ENCODE measurements around the gene CAMK4. TPM values are rescaled to one million over a fixed set of nuclear protein-coding genes. Genes with fewer than 3 reads are reported as not detected.

The CAMK4 gene
- total RNA-seq, 4 donors from 2014 or later: 0.75 to 5.6 (median 4.7) TPM

DNA sequence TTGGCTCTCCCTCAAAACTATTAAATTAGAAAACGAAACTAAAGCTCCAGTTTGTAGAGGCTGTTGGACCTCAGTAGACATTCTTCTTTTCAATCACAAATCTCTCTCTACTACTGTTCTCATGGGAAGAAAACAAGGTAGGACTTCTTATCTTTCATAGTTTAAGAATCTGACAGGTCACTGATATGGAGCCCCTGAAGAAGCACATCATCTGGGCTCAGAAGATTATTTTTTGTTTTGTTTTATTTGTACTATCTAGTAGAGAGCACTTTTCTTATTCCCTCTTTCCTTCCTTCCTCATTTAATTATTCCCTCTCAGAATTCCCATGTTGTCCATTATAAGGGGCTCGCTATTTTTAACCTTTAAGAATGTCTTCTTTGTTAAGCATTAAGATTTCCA is 261.9 kb downstream of the CAMK4 start:
- no peaks in the 10 kb centered on the region for H3K4me1 ChIP-seq
- no peak overlapping the region for H3K27ac ChIP-seq
- no peak overlapping the region for H3K4me3 ChIP-seq
- H3K27me3 ChIP-seq: no peaks in the 10 kb centered on the region
- no peak for DNase-seq
- intact Hi-C loops (cut with DNase I; ENCODE audit: low total_unique reads): no loop called here
- no peaks in the 10 kb centered on the region for H3K9me3 ChIP-seq
- no peaks in the 10 kb centered on the region for H3K36me3 ChIP-seq
- TF ChIP-seq, protein P1, sequence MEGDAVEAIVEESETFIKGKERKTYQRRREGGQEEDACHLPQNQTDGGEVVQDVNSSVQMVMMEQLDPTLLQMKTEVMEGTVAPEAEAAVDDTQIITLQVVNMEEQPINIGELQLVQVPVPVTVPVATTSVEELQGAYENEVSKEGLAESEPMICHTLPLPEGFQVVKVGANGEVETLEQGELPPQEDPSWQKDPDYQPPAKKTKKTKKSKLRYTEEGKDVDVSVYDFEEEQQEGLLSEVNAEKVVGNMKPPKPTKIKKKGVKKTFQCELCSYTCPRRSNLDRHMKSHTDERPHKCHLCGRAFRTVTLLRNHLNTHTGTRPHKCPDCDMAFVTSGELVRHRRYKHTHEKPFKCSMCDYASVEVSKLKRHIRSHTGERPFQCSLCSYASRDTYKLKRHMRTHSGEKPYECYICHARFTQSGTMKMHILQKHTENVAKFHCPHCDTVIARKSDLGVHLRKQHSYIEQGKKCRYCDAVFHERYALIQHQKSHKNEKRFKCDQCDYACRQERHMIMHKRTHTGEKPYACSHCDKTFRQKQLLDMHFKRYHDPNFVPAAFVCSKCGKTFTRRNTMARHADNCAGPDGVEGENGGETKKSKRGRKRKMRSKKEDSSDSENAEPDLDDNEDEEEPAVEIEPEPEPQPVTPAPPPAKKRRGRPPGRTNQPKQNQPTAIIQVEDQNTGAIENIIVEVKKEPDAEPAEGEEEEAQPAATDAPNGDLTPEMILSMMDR (IDR thresholded peaks at IDR 0.05): no peak
- TF ChIP-seq POLR2AphosphoS5 (IDR thresholded peaks at IDR 0.05) (no peak), POLR2A (IDR thresholded peaks at IDR 0.05) (no peak), EP300 (IDR thresholded peaks at IDR 0.05; ENCODE audit: low read depth) (no peak)
- WGBS, 2 donors (ENCODE audit: low coverage in 1 of 2): 47 to 59% methylated on average over 2 of the region's 2 CpGs
- in situ Hi-C loops (cut with MboI; ENCODE audit: low pct_ligation_motif_present in 1 of 4, low pct_unique_long_range_greater_than_20kb in 1 of 4, low sequenced_read_pairs in 3 of 4): no loop called here

DNA sequence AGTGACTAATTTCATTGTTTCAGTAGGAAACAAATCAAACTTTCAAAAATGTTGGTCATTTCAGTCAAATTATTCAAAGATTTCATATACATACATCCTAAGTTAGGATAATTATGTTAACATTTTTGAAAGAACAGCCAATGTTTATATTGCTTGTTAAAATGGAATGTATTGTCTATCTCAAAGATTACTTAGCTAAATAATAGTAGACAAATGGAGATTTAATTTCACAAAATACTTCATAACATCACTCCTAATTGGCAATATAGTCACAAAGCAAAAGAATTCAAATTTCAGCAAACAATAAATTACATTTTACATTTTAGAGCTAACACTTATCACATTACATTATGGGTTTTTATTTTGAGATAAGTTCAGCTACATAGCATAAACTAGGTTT is 262.7 kb downstream of the CAMK4 start:
- no peak for TF ChIP-seq POLR2A (IDR thresholded peaks at IDR 0.05)
- no peak for TF ChIP-seq POLR2AphosphoS5 (IDR thresholded peaks at IDR 0.05)
- TF ChIP-seq, protein P1 (IDR thresholded peaks at IDR 0.05): no peak
- no peak for TF ChIP-seq EP300 (IDR thresholded peaks at IDR 0.05; ENCODE audit: low read depth)
- intact Hi-C loops (cut with DNase I; ENCODE audit: low total_unique reads): no loop called here
- Histone ChIP-seq H3K4me1 (no peaks in the 10 kb centered on the region), H3K27ac (no peak overlapping the region), H3K36me3 (no peaks in the 10 kb centered on the region), H3K4me3 (no peak overlapping the region), H3K27me3 (no peaks in the 10 kb centered on the region), H3K9me3 (no peaks in the 10 kb centered on the region)
- DNase-seq: no peak
- in situ Hi-C loops (cut with MboI; ENCODE audit: low pct_ligation_motif_present in 1 of 4, low pct_unique_long_range_greater_than_20kb in 1 of 4, low sequenced_read_pairs in 3 of 4): no loop called here

DNA sequence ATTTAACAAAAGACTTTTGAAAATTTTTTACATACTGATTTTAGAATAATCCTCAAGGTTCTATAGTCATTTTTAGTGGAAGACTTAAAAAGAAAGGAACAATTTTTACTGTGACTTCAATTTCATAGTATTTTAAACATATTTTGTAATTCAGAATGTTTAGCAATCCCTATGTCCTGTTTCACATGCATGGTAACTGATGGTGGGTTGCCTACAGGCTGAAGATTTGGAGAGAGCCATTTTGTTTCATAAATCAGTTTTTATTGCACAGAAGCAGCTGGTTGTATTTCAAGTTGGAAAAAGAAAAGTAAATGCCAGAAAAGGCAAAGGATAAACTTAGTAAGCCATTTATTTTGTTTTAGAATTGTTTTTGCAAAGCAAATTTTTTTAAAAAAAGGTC is 264.2 kb downstream of the CAMK4 start:
- Histone ChIP-seq H3K4me1 (no peaks in the 10 kb centered on the region), H3K9me3 (no peaks in the 10 kb centered on the region), H3K4me3 (no peak overlapping the region), H3K27me3 (no peaks in the 10 kb centered on the region), H3K36me3 (no peaks in the 10 kb centered on the region), H3K27ac (no peak overlapping the region)
- intact Hi-C loops (cut with DNase I; ENCODE audit: low total_unique reads): no loop called here
- TF ChIP-seq, protein P1 (IDR thresholded peaks at IDR 0.05): no peak
- TF ChIP-seq POLR2A (IDR thresholded peaks at IDR 0.05): no peak
- TF ChIP-seq POLR2AphosphoS5 (IDR thresholded peaks at IDR 0.05): no peak
- no peak for TF ChIP-seq EP300 (IDR thresholded peaks at IDR 0.05; ENCODE audit: low read depth)
- DNase-seq: no peak
- in situ Hi-C loops (cut with MboI; ENCODE audit: low pct_ligation_motif_present in 1 of 4, low pct_unique_long_range_greater_than_20kb in 1 of 4, low sequenced_read_pairs in 3 of 4): no loop called here

GRCh38 chr5:111493031-111493430 is 268.8 kb downstream of the CAMK4 start:
- 73 to 81% methylated on average over 2 of the region's 2 CpGs for WGBS, 2 donors (ENCODE audit: low coverage in 1 of 2)
- intact Hi-C loops (cut with DNase I; ENCODE audit: low total_unique reads) (no loop called here), in situ Hi-C loops (cut with MboI; ENCODE audit: low pct_ligation_motif_present in 1 of 4, low pct_unique_long_range_greater_than_20kb in 1 of 4, low sequenced_read_pairs in 3 of 4) (no loop called here)
- no peak for DNase-seq
- Histone ChIP-seq H3K4me3 (no peak overlapping the region), H3K4me1 (no peaks in the 10 kb centered on the region), H3K36me3 (no peaks in the 10 kb centered on the region), H3K9me3 (no peaks in the 10 kb centered on the region), H3K27ac (no peak overlapping the region), H3K27me3 (no peaks in the 10 kb centered on the region)
- TF ChIP-seq POLR2AphosphoS5 (IDR thresholded peaks at IDR 0.05): no peak
- no peak for TF ChIP-seq POLR2A (IDR thresholded peaks at IDR 0.05)
- TF ChIP-seq, protein P1 (IDR thresholded peaks at IDR 0.05): no peak
- no peak for TF ChIP-seq EP300 (IDR thresholded peaks at IDR 0.05; ENCODE audit: low read depth)

Measured in transverse colon (tissue), 4 donors.